Measurements from ENCODE around the gene NAP1L4.

- TF ChIP-seq CTCF (IDR thresholded peaks at IDR 0.05) = no peak
- TF ChIP-seq EZH2 (IDR thresholded peaks at IDR 0.05; ENCODE audit: borderline replicate concordance, insufficient read depth, low read depth, low read length, poor library complexity, severe bottlenecking) = no peak
Measured at GRCh38 chr11:2951231-2952110, 40.7 kb downstream of the NAP1L4 start.

Measured in B cell (primary cell).